Uterus (tissue), 2 donors: ENCODE data around the gene CAGE1.

ENCODE experiments used
- POLR2A ChIP-seq, 2 donors: fragments of 450-650 bp; IDR thresholded peaks; one replicate each; pipeline ENCODE4 v1.6.1; 2016; ENCODE audit warnings: antibody characterized with exemption in 2 of 2, mild to moderate bottlenecking in 1 of 2, moderate library complexity in 1 of 2
- TF ChIP-seq, protein P1 (sequence below), 4 experiments: fragments of 200-600 bp in 2 of 4; fragments of 450-650 bp in 2 of 4; sonication (generic) in 2 of 4; IDR thresholded peaks; one replicate each; pipeline ENCODE4 v1.5.1; 2016 to 2019; ENCODE audit warnings: antibody characterized with exemption in 4 of 4, mild to moderate bottlenecking in 2 of 4, moderate library complexity in 1 of 4

GRCh38 chr6:7290079-7290478, 99.5 kb downstream of the CAGE1 start:
- TF ChIP-seq, protein P1, sequence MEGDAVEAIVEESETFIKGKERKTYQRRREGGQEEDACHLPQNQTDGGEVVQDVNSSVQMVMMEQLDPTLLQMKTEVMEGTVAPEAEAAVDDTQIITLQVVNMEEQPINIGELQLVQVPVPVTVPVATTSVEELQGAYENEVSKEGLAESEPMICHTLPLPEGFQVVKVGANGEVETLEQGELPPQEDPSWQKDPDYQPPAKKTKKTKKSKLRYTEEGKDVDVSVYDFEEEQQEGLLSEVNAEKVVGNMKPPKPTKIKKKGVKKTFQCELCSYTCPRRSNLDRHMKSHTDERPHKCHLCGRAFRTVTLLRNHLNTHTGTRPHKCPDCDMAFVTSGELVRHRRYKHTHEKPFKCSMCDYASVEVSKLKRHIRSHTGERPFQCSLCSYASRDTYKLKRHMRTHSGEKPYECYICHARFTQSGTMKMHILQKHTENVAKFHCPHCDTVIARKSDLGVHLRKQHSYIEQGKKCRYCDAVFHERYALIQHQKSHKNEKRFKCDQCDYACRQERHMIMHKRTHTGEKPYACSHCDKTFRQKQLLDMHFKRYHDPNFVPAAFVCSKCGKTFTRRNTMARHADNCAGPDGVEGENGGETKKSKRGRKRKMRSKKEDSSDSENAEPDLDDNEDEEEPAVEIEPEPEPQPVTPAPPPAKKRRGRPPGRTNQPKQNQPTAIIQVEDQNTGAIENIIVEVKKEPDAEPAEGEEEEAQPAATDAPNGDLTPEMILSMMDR (IDR thresholded peaks at IDR 0.05) = no peak
- TF ChIP-seq POLR2A (IDR thresholded peaks at IDR 0.05) = no peak
